ENCODE data around the gene TEX54.

GRCh38 chr11:62835336-62835735 lies 2.7 kb upstream of the TEX54 start:
- no peak for TF ChIP-seq CTCF (conservative IDR thresholded peaks at IDR 0.05 in 1 of 2, IDR thresholded peaks at IDR 0.05 in 1 of 2; ENCODE audit: low read depth in 1 of 2, low read length in 2 of 2)
- TF ChIP-seq EZH2 (IDR thresholded peaks at IDR 0.05; ENCODE audit: low read length, missing control alignments) = no peak

Data from fibroblast of lung (primary cell).